ENCODE measurements around the gene RPRD1B. TPM values are rescaled to one million over a fixed set of nuclear protein-coding genes. Genes with fewer than 3 reads are reported as not detected.

The RPRD1B gene
- total and polyA plus RNA-seq, 2 donors (not counting 3 experiments of a cell fraction or from before 2014, with no cell fraction given): 13.0 to 29.3 TPM

- Histone ChIP-seq H3K27ac (ENCODE audit: insufficient read depth, low read depth, low read length) (no peak overlapping the region), H3K9me3 (replicated peaks; ENCODE audit: control insufficient read depth, insufficient read depth, low read length) (no peaks in the 10 kb centered on the region), H3K4me3 (replicated peaks in 1 of 3; ENCODE audit: insufficient read depth in 1 of 3, low read depth in 1 of 3, low read length in 3 of 3) (no peak overlapping the region), H2AFZ (ENCODE audit: low read depth, low read length) (no peak overlapping the region), H3K4me1 (ENCODE audit: control insufficient read depth, extremely low read depth, insufficient read depth, low read length) (peaks cover 27% of the 10 kb centered on the region), H3K79me2 (ENCODE audit: control insufficient read depth, insufficient read depth, low read length) (peaks cover 76% of the 10 kb centered on the region), H3K27me3 (ENCODE audit: control insufficient read depth in 2 of 2, insufficient read depth in 2 of 2, low read length in 2 of 2) (no peaks in the 10 kb centered on the region), H3K9me1 (replicated peaks; ENCODE audit: control insufficient read depth, extremely low read depth, insufficient read depth, low read length) (no peaks in the 10 kb centered on the region), H3K4me2 (ENCODE audit: insufficient read depth, low read length) (no peak overlapping the region), H4K20me1 (replicated peaks; ENCODE audit: control insufficient read depth, extremely low read depth, insufficient read depth, low read length) (no peaks in the 10 kb centered on the region), H3K36me3 (ENCODE audit: control insufficient read depth in 2 of 2, extremely low read depth in 1 of 2, insufficient read depth in 2 of 2, low read length in 2 of 2) (peaks cover 1 to 8% of the 10 kb centered on the region in 2 experiments), H3K9ac (replicated peaks; ENCODE audit: extremely low read depth, insufficient read depth, low read length) (no peak overlapping the region)
- dilution Hi-C loops (cut with MboI; ENCODE audit: extremely low pct_ligation_motif_present, low sequenced_read_pairs): no loop called here
- intact Hi-C loops (cut with micrococcal nuclease): loop anchor here (5.0 kb wide), 1 partner anchor 474 kb away; no protein-coding TSS in a partner anchor
- BruUV-seq (replicated peaks): no TSS peak
- TF ChIP-seq EZH2 (IDR thresholded peaks at IDR 0.05; ENCODE audit: borderline replicate concordance, low read depth, low read length, severe bottlenecking) (no peak), CTCF (IDR thresholded peaks at IDR 0.05; ENCODE audit: extremely low read depth in 1 of 2, insufficient read depth in 1 of 2, low read depth in 1 of 2, low read length in 2 of 2) (no peak), JUN (IDR thresholded peaks at IDR 0.05; ENCODE audit: borderline replicate concordance, insufficient read depth, insufficient read length, low read depth) (no peak), POLR2A (IDR thresholded peaks at IDR 0.05; ENCODE audit: low read depth, low read length) (no peak), MYC (IDR thresholded peaks at IDR 0.05; ENCODE audit: low read depth, low read length) (no peak), POLR2AphosphoS5 (IDR thresholded peaks at IDR 0.05; ENCODE audit: insufficient read depth, low read depth, low read length) (no peak), FOS (IDR thresholded peaks at IDR 0.05; ENCODE audit: borderline replicate concordance, insufficient read depth, low read length) (no peak), GATA2 (IDR thresholded peaks at IDR 0.05; ENCODE audit: insufficient read depth, insufficient read length, low read depth, low read length) (no peak), MAX (IDR thresholded peaks at IDR 0.05; ENCODE audit: insufficient read depth, insufficient read length) (no peak)
- no peak for FAIRE-seq
- no peak for DNase-seq (ENCODE audit: low read depth, low spot score)
- POLR2A ChIA-PET: no interaction called here
- CTCF ChIA-PET: interaction anchor here (1.1 to 2.6 kb wide), 3 partner anchors 14 to 185 kb away, joined by 4 to 9 read pairs (median 4); no protein-coding TSS in a partner anchor
Measured at GRCh38 chr20:38036366-38036765, 2.8 kb downstream of the RPRD1B start.
